HG03469 (cell line): ENCODE data around the gene EOLA2.
A peak's percentile ranks its signal among the peaks of the same experiment; 100 is the strongest.
"Not testable (repeated sequence)": the region's sequence is repeated elsewhere in the genome, so short reads cannot be mapped to it uniquely, and the experiment has no call there.

ENCODE experiments used
- ATAC-seq: cut with Tn5 transposase; IDR thresholded peaks from one replicate; pipeline ENCODE4 v1.9.1; 2021; ENCODE audit warnings: mild to moderate bottlenecking, moderate library complexity, moderate number of reproducible peaks; ENCODE audit not compliant: unreplicated experiment

Gene EOLA2

DNA sequence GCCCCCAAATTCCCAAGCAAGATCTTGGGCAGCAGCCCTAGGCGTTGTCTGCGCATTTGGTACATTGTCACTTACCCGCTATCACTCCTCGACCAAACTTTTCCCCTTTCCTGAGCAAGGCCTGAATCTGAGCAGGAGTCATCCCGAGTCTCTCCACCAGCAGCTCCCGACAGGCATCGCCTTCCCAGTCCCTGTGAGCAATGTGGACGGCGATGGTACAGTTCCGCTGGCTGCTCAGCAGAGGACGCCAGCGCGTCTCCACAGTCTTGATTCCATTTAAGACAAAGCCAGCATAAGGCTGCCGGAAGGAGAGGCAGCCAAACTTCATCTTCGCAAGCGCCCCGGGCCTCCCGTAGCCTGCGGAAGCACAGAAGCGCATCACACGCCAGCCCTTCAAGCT lies 4.7 kb downstream of the EOLA2 start:
- not testable (repeated sequence) for ATAC-seq

DNA sequence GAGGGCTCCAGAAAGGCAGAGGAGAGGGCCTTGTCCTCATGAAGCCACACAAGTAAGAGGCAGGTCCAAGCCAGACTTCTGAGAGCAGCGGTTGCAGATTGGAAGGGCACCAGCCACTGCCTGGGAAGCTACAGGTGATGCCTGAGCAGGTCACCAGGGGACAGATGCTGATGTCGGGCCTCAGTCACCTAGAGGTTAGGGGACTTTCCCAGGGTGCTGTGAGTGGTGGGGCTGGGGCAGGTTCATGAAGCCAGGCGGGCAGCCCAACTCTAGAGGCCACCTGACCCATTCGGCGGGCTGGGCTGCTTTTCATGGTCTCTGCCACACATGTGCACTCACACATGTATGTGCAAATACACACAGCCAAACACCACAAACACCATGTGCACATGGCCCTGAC lies 5.3 kb downstream of the EOLA2 start:
- not testable (repeated sequence) for ATAC-seq

DNA sequence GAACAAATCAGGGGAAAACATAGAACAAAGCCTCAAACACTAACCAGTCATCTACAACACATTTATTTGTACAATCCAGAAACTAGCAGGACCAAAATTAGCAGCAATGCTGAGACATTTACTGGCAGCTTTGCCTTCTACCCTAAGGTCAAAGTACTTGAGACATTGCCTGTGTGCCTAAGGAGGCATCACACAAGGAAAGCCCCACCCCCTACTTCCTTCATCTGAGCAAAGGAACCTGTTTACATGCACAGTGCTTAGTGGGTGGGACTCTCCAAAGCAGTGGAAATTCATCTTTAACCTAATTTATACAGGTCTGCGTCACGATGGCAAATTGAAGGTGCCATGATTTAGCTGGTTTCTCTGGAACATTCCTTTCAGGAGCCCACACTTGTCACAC lies 6.1 kb downstream of the EOLA2 start:
- not testable (repeated sequence) for ATAC-seq

DNA sequence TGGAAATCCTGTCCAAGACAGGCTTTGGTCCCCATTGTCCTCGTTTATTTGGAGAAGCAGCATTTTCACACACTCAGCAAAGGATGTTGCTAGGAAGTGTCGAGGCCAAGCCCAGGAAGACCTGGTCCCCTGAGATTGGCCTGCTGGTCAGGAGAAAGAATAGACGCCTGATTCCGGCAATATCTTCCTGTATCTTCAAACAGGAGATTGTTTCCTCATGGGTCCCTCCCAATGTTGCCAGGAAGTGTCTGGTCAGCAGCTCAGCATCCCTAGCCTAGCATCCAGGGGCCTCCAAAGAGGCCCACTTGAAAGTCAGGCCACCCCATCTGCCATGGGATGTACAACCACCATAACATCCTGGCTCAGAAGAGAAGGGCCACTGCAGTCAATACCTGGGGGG lies 6.9 kb downstream of the EOLA2 start:
- ATAC-seq, result not testable (repeated sequence)

DNA sequence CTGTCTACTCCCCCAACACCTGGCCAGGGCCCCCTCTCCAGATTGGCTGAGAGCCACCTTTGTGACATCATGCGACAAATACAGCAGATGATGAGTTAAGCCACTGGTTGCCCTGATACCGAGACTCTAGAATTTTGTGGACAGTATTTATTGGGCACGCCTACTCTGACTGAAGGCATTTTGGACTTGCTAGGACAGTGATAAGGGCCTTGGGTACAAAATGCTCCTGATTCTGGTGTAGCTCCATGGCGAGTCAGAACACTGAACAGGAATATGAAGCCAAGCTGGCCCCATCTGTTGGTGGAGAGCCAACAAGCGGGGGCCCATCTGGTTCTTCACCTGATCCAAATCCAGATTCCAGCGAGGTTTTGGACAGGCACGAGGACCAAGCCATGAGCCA lies 8.9 kb downstream of the EOLA2 start, which contains the start of gene HSFX4:
TSS of gene HSFX4 (plus strand) at position 174 of the 400 bp plus-strand sequence. CDS start at position 246, 72 bp downstream.
- not testable (repeated sequence) for ATAC-seq

DNA sequence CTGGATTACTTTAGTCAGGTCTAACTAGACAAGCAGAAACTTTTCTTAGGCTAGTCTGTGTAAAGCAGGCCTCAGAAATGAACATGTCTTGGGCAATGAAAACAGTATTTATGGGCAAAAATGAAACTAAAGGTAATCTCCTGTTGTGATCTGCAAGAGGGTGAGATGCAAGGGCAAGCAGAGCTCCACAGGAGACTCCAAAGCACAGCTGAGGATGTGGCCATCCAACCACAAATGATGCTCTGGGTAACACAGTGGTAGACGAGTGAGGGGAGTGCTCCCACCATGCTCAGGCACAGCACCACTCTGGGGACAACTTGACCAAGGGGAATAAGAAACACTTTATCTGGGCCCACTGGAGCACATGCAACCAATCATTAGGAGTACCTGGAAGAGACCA lies 9.7 kb downstream of the EOLA2 start:
- not testable (repeated sequence) for ATAC-seq

DNA sequence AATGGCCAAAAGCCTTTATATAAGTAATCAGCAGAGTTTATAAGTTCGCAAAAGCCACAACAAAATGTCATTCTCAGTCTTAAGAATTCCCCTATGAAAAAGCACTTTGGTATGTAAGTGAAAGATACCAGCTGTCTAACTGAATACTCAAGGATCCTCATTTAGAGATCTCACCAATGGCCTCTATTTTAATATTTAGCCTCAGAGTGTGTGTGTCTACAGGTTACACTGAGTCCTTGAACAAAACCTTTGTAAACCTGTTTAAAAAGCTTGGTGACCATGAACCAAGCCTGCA lies 10.4 kb downstream of the EOLA2 start:
- ATAC-seq, result not testable (repeated sequence)

DNA sequence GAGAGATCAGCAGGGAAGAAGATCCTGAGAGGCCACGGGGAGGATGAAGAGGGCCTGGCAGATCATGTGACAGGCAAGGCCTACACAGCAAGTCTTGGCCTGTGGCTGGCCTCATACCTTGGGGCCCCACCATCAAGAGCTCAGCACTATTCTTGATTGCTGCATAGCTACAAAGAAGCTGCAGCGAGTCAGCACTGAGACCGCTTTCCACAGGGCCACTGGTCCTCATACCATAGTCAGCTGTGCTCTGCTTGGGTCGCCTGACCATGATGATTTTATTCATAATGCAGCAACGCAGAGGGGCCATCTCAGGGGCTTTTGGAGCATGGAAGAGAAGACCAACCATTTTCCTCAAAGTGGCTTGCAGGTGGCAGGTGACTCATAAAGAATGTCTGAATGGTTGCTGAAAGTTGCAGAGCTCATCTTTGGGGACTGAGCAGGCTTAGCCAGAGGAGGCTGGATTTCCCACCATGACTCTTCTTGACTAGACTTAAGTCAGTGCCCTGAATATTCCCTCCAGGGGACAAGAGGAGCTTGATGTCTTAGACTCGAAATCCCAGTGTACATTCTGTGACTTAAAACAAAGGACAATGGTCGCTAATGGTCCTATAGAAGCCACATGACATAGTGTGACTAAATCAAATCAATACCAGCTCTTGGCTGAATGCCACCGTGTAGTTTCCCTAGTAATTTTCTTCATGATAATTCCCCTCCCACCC lies 10.9 kb downstream of the EOLA2 start:
- ATAC-seq, result not testable (repeated sequence)

DNA sequence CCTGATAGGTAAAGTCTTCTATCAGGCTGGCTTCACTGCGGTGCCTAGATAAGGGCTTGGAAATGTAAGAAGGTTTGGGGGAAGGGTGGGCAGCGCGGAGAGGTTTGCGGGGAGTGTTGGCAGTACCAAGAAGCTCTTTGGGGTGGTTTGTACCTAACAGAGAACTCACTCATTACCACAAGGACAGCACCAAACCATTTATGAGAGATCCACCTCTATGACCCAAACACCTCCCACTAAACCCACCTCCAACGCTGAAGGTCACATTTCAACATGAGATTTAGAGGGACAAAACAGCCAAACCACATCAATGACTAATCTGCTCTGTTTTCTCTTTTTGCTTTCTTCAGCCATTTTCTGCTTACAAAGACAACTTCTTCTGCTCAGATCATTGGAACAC lies 13.9 kb downstream of the EOLA2 start:
- not testable (repeated sequence) for ATAC-seq

DNA sequence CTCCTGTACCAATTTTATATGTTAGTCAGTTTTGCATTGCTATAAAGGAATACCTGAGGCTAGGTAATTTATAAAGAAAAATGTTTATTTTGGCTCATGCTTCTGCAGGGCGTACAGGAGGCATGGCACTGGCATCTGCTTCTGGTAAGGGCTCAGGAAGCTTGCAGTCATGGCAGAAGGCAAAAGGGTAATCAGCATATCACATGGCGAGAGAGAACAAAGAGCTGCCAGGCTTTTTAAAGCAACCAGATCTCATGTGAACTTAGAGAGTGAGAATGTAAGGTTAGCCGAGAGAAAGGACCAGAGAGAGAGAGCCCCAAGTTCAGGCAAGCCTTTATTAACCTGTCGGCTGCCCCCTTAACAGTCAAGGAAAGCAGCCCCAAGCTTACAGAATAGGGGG lies 14.5 kb downstream of the EOLA2 start:
- ATAC-seq, result not testable (repeated sequence)

DNA sequence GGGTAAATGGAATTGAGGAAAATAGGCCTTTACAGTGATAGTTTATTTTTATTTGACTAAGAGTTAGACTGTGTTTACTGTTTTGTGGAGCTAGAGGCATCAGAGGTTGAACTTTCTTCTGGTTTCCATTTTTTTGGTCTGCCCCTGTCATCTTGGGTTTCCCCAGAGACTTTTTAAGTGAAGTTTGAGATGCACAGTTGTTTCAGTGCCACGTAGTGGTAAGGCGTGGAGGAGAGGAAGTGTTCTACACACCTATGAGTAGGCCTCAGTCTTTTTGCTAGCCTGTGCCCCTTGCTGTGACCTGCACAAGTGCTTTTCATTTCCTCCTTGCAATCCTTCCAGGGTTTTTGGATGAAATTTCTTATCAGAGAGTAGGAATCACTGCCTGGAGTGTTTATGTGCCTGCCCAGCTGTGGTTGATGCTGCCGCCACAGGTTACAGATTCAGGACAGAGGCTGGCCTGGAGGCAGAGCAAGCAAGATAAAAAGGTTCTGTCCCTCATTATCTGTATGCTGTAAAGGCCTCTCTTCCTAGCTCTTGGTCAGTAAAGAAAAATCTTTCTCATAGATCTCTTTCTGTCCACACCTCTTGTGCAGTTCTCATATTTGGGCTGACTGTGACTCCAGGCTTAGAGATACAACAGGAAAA lies 21.4 kb downstream of the EOLA2 start:
- peak; percentile 80 for ATAC-seq

DNA sequence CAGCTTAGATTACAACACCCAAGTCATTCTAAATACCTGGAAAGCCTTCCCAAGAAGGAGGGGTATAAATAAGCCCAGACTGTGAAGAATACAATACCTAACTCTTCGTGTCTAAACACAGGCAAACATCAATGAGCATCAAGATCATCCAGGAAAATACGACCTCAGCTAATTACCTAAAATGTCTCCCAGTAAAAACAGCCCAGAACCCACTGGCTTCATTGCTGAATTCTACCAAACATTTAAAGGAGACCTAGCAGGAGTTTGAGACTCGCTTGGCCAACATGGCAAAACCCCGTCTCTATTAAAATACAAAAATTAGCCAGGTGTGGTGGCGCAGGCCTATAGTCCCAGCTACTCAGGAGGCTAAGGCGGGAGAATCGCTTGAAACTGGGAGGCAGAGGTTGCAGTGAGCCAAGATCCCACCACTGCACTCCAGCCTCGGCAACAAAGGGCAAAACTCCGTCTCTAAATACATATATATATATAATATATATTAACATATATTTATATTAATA lies 28.1 kb downstream of the EOLA2 start:
- ATAC-seq, result no peak

DNA sequence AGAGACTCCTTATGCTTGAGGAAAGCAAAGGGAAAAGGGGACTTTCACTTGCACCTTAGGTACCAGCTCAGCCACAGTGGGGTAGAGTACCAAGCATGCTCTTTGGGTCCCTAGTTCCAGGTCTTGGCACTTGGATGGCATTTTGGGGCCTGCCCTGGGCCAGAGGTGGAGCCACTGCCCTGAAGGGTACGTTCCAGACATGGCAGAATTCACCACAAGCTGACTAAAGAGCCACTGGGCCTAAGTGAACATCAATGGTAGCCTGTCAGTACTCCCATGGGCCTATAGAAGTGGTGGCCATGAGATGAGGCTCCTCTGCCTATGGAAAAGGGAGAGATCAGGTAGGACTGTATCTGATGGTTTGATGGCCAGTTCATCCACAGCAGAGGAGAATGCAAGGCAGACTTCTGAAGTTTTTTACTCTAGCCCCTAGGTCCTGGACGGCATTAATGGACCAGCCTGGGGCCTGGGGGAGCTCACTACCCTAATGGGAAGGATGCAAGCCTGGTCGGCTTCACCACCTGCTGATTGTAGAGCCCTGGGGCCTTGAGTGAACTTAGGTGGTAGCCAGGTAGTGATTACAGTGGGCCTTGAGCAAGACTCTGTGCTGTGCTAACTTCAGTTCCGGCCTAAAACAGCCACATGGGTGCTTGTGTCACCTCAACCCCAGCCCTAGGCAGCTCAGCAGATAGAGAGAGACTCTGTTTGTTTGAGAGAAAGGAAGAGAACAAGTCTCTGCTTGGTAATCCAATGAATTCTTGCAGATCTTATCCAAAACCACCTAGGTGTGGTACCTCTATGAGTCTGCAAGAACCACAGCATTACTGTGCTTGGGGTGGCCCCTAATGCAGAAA lies 28.7 kb downstream of the EOLA2 start:
- no peak for ATAC-seq

DNA sequence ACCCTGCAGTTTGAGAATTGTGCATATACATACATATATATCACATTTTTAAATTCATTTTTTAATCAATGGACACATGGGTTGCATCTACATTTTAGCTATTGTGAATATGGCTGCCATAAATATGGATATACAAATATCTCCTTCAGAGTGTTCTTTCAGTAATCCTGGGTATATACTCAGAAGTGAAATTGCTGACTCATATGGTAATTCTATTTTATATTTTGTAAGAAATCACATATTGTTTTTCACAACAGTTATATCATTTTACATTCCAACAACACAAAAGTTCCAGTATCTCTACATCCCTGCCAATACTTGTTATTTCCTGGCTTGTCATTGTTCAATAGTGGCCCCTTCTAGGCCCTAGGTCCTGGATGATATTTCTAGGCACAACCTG lies 29.6 kb downstream of the EOLA2 start:
- no peak for ATAC-seq

DNA sequence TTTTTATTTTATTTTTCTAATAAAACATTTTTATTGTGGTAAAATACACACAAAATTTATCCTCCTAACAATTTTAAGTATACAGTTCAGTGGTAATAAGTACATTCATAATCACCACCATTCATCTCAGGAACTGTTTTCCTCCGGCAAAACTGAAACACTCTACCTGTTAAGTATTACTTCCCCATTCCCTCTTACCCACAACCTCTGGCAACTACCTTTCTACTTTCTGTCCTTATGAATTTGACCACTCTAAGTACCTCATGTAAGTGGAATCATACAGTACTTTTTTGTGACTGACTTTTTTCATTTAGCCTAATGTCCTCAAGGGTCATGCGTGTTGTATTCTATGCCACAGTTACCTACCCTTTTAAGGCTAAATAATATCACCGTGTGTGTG lies 30.0 kb downstream of the EOLA2 start:
- peak; percentile 82 for ATAC-seq

DNA sequence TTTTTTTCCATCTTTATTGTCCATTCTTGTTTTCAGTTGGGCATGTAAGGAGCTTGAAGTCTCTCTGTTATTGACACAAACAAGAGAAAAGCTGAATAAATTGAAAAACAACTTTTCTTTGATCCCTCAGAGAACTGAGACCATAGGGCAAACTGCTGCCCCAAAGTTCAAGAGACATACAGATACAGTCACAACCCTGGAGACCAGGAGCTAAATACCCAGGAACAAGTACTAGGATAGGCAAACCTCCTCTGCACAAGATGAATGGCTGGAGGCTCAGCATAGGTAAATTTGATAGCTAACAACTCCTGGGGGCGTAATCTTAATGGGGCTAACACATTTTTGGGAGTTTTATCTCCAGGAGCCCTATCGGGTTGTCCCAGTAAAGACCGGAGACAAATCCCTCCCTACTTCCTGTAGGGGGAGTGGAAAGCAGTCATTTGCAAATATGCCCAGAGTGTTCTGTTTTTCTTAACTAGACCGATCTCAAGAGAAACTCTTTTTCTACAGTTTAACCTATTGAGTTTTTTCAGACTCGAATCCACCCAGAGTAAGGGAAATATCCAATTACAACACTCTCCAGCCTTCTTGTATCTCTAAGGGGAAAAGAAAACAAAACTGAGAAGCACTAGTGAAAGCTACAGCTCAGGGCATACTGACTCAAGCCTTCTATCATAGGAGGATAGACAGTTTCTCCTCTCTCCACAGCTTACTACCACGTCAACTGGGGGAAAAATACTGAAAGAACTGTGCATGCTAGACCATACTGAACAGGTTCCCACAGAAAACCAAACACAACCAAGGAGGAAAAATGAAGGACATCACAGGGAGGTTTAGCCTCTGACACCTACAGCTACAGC lies 34.2 kb downstream of the EOLA2 start:
- peak; percentile 48 for ATAC-seq

DNA sequence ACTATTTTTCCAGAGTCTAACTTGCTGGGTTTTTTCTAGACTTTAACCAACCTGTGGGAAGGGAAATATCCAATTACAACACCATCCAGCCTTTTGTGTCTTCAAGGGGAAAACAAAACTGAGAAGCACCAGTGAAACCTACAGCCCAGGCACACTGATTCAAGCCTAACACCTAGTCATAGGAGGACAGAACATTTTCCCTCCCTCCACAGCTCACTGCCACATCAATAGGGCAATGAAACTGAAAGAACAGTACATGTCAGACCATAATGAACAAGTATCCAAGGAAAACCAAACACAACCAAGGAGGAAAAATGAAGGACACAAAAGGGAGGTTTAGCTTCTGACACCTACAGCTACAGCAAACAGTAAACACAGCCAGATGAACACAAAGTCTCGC lies 39.7 kb downstream of the EOLA2 start:
- ATAC-seq, result no peak

DNA sequence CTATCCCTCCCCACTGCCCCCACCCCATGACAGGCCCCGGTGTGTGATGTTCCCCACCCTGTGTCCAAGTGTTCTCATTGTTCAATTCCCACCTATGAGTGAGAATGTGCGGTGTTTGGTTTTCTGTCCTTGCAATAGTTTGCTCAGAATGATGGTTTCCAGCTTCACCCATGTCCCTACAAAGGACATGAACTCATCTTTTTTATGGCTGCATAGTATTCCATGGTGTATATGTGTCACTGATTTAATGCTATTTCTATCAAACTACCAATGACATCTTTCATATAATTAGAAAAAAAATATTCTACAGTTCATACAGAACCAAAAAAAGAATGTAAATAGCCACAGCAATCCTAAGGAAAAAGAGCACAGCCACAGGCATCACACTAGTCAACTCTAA lies 47.5 kb downstream of the EOLA2 start:
- ATAC-seq, result not testable (repeated sequence)
